Sciatic nerve (tissue), 2 donors: Measurements from ENCODE around the gene PRRG2. TPM values are rescaled to one million over a fixed set of nuclear protein-coding genes. Genes with fewer than 3 reads are reported as not detected.
A peak's percentile ranks its signal among the peaks of the same experiment; 100 is the strongest.
"Not testable (repeated sequence)": the region's sequence is repeated elsewhere in the genome, so short reads cannot be mapped to it uniquely, and the experiment has no call there.

Experiments
- ATAC-seq: fragments of 200-7000 bp; cut with Tn5 transposase; one replicate; pipeline ENCODE4 v1.9.1; 2020; ENCODE audit warnings: mild to moderate bottlenecking, moderate library complexity
- DNase-seq: peaks from one replicate; pipeline ENCODE4 v3.0.0-alpha.2; 2020; ENCODE audit warnings: low spot score
- intact Hi-C: fragments of 100-400 bp; cut with DNase I; formaldehyde crosslinking; loops from one replicate; pipeline ENCODE4 v1.14.2; 2022
- total RNA-seq: library from RNA; stranded (reverse); fragmentation: NEBNext Ultra II Directional; extraction: Animal tissue kit (Norgen Biotek cat#: 25700); gene quantifications from one replicate; pipeline ENCODE4 v1.2.1, GENCODE V29; 2021
- donor health status: DM: no; HTN: no; CAD: no.
- donor health status: DM: no; HTN: no; CAD: no.

Gene PRRG2
- total RNA-seq, 1 donor from 2014 or later, result 1.7 TPM

GRCh38 chr19:49596407-49596806, 15.3 kb downstream of the PRRG2 start:
- ATAC-seq (no peak), DNase-seq (no peak)
- intact Hi-C loops, result no loop called here

- DNase-seq, result peak; percentile 61
- intact Hi-C loops, result no loop called here
- no peak for ATAC-seq
These were observed 16.0 kb downstream of the PRRG2 start for GRCh38 chr19:49596954-49597702.

- ATAC-seq (no peak), DNase-seq (no peak)
- intact Hi-C loops, result no loop called here
These were observed 16.5 kb downstream of the PRRG2 start for GRCh38 chr19:49597703-49597974.

DNA sequence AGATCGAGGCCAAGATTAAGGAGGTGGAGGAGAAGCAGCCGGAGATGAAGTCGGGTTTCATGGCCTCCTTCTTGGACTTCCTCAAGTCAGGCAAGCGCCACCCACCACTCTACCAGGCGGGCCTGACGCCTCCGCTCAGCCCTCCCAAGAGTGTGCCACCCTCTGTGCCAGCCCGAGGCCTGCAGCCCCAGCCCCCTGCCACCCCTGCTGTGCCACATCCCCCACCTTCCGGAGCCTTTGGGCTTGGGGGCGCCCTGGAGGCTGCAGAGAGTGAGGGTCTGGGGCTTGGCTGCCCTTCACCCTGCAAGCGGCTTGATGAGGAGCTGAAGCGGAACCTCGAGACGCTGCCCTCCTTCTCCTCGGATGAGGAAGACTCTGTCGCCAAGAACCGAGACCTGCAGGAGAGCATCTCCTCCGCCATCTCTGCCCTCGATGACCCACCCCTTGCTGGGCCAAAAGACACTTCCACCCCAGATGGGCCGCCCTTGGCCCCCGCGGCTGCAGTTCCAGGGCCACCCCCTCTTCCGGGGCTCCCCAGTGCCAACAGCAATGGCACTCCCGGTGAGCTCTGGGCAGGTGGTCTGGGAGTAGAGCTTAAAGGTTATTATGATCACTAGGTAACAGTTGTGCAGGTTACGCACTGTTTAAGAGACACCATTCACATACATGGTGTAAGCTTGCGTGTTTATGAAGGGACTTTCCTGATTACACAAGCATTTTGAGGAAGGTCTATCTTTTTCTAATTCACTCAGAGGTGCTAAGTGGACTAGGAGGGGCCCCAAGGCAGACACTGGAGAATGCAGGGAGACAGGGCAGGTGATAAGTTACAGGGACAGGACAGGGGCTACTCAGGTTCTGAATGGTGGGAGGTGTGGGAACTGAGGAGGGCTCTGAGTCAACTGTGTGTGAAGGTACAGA, 18.5 kb downstream of the PRRG2 start:
- DNase-seq (no peak), ATAC-seq (no peak)
- intact Hi-C loops, result no loop called here

GRCh38 chr19:49601482-49602038, 20.4 kb downstream of the PRRG2 start:
- intact Hi-C loops, result no loop called here
- ATAC-seq, result no peak
- no peak for DNase-seq

- intact Hi-C loops, result no loop called here
- no peak for DNase-seq
- ATAC-seq, result no peak
These were observed 21.7 kb downstream of the PRRG2 start for GRCh38 chr19:49602806-49603205.

- DNase-seq (no peak), ATAC-seq (no peak)
- intact Hi-C loops, result no loop called here
These were observed 24.5 kb downstream of the PRRG2 start for GRCh38 chr19:49605605-49606004.

- ATAC-seq (no peak), DNase-seq (no peak)
- intact Hi-C loops, result no loop called here
These were observed 28.5 kb downstream of the PRRG2 start for GRCh38 chr19:49609499-49610092.

DNA sequence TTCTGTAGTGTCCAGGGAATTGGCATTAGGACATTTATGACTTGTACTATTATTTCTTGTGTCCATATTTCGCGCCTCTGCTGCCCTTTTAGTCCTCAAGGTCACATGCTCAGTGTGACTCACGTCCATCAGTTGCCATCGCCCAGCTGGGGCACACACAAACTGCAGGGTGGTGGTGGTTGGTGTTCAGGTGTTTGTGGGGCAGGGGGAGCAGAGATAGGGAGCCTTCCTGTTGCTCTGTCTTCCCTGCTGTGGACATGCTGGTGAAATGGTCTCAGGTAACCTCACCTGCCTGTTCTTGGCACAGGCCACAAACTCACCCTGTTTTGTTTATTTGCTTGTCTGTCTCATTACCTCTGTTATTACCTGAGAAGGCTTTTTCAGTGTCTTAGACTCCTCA, 32.3 kb downstream of the PRRG2 start:
- no peak for ATAC-seq
- no peak for DNase-seq
- intact Hi-C loops, result no loop called here

GRCh38 chr19:49614096-49614833, 33.1 kb downstream of the PRRG2 start:
- DNase-seq (no peak), ATAC-seq (peak; percentile 35)
- intact Hi-C loops, result no loop called here

- ATAC-seq (no peak), DNase-seq (no peak)
- intact Hi-C loops, result no loop called here
These were observed 34.7 kb downstream of the PRRG2 start for GRCh38 chr19:49615861-49616260.

- intact Hi-C loops, result no loop called here
These were observed 35.4 kb downstream of the PRRG2 start for GRCh38 chr19:49616532-49616931.

DNA sequence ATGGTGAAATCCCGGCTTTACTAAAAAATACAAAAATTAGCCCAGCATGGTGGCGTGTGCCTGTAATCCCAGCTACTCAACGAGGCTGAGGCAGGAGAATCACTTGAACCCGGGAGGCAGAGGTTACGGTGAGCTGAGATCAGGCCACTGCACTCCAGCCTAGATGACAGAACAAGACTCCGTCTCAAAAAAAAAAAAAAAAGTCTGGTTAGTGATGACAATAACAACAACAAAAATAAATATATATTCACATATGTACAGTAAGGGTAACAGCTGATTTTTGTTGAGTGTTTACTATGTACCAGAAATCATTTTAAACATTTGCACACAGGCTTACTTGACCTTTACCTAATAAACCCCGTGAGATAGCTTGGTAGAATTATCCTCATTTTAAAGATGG, 35.8 kb downstream of the PRRG2 start:
- no peak for ATAC-seq
- DNase-seq, result no peak
- intact Hi-C loops, result no loop called here

More at GRCh38 chr19:49616532-49616931, 35.4 kb downstream of the PRRG2 start:
- ATAC-seq, result no peak
- no peak for DNase-seq

GRCh38 chr19:49617860-49618259, 36.7 kb downstream of the PRRG2 start:
- not testable (repeated sequence) for ATAC-seq

DNA sequence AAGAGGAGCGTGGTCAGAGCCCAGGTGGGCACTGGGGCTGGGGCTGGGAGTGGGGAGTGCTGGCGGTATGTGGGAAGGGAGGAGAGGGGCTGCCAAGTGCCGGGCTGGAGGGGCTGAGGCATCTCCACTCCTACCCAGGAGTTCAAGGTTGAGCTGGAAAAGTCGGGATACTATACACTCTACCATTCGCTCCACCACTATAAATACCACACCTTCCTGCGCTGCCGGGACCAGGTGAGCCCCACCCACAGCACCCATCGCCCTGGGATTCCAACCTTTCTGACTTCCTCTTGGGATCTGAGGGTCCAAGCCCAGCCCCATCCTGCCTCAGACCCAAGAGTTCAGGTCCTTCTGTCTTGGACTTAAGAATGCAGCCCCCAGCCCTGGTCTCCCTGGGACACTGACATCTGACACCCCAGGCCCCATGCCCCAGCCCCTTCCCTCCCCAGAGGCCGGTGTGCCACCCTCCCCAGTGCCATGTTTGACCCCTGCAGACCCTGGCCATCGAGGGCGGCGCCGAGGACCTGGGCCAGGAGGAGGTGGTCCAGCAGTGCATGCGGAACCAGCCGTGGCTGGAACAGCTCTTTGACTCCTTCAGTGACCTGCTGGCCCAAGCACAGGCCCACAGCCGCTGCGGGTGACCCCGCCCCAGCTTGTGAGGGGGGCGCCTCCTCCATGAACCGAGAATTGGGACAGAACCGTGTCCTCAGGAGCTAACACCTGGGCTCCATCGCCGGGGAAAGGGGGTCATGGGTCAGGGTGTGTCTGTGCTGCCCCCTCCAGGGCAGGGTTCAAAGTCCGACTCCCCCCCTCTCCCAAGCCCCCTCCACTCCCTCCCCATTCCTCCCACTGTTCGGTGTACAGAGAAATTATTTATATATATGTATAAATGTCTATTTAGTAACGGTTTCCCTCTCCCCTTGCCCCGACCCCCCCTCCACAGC, 44.1 kb downstream of the PRRG2 start:
- DNase-seq (no peak), ATAC-seq (peak; percentile 7)
- intact Hi-C loops, result no loop called here

More at GRCh38 chr19:49617860-49618259, 36.7 kb downstream of the PRRG2 start:
- intact Hi-C loops, DNase-seq: not testable (repeated sequence)

GRCh38 chr19:49626226-49626625, 45.1 kb downstream of the PRRG2 start:
- intact Hi-C loops, result no loop called here
- ATAC-seq (no peak), DNase-seq (no peak)

DNA sequence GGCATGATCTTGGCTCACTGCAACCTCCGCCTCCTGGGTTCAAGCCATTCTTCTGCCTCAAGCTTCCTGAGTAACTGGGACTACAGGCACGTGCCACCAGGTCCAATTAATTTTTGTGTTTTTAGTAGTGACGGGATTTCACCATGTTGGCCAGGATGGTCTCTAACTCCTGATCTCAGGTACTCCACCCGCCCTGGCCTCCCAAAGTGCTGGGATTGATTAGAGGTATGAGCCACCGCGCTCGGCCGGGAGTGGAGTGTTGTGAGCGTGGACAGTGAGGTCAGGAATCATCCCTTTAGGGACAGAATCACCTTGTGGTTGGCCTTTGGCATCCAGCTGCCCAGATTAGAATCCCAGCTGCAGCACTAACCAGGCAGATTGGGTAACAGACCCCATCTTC, 48.5 kb downstream of the PRRG2 start:
- intact Hi-C loops, result no loop called here
- DNase-seq, result no peak
- ATAC-seq, result peak; percentile 19

GRCh38 chr19:49631014-49631588, 50.0 kb downstream of the PRRG2 start:
- DNase-seq (no peak), ATAC-seq (no peak)
- intact Hi-C loops, result no loop called here
